ENCODE results near the gene ATP5F1E. TPM values are rescaled to one million over a fixed set of nuclear protein-coding genes. Genes with fewer than 3 reads are reported as not detected.

ATP5F1E gene
- total and polyA plus RNA-seq, 2 experiments from 2014 or later: 12.9 to 211 TPM

- no peak for TF ChIP-seq CTCF (conservative IDR thresholded peaks at IDR 0.05; ENCODE audit: low read depth in 2 of 2)
Observed at GRCh38 chr20:59022754-59023153, 9.4 kb downstream of the ATP5F1E start (continued).

- no peak overlapping the region for H3K27ac Mint-ChIP-seq
- TF ChIP-seq EZH2phosphoT487 (IDR thresholded peaks at IDR 0.05; ENCODE audit: unreplicated experiment): no peak
- no peak for TF ChIP-seq STAT1 (IDR thresholded peaks at IDR 0.05; ENCODE audit: unreplicated experiment)
- TF ChIP-seq JUNB (IDR thresholded peaks at IDR 0.05; ENCODE audit: unreplicated experiment): no peak
- TF ChIP-seq ETS1 (IDR thresholded peaks at IDR 0.05): no peak
- no peak for TF ChIP-seq ZNF331 (CRISPR knock-in tag; IDR thresholded peaks at IDR 0.05; ENCODE audit: low read depth)
- H2AFZ ChIP-seq: no peak overlapping the region
- peaks cover 32% of the 10 kb centered on the region for H3K36me3 Mint-ChIP-seq (ENCODE audit: low read depth)
- H4K20me1 ChIP-seq (replicated peaks; ENCODE audit: insufficient read depth): no peaks in the 10 kb centered on the region
- H3K4me1 Mint-ChIP-seq: peaks cover 22% of the 10 kb centered on the region
- no peak overlapping the region for H3K4me3 Mint-ChIP-seq
- peaks cover 5% of the 10 kb centered on the region for H3K4me1 ChIP-seq (ENCODE audit: insufficient read depth)
- H3K9me2 ChIP-seq (ENCODE audit: insufficient read depth): no peaks in the 10 kb centered on the region
- no peaks in the 10 kb centered on the region for H3K9me3 Mint-ChIP-seq
- H3K27me3 Mint-ChIP-seq (ENCODE audit: insufficient read depth, low read depth, poor library complexity): peaks cover 10% of the 10 kb centered on the region
- DNase-seq (ENCODE audit: low spot score) (no peak), ATAC-seq (no peak)
- no peaks in the 10 kb centered on the region for H3F3A ChIP-seq (replicated peaks; ENCODE audit: low read depth)
- H3K4me2 ChIP-seq: no peak overlapping the region
- H3K27ac ChIP-seq (ENCODE audit: low read depth): no peak overlapping the region
- no peaks in the 10 kb centered on the region; the same call in 1 of the 2 replicates for H3K79me2 ChIP-seq (replicated peaks; ENCODE audit: insufficient read depth)
- H3K36me3 ChIP-seq (ENCODE audit: insufficient read depth): peaks cover 8% of the 10 kb centered on the region; the same call in 1 of the 2 replicates
- H3K27me3 ChIP-seq (ENCODE audit: insufficient read depth): no peaks in the 10 kb centered on the region
- no peak overlapping the region for H3K4me3 ChIP-seq
Observed at GRCh38 chr20:59020938-59021551, 11.1 kb downstream of the ATP5F1E start.

GRCh38 chr20:59019217-59019616, 12.9 kb downstream of the ATP5F1E start, which contains the start of gene TUBB1:
Gene TUBB1, plus strand, starts transcription at chr20:59019429. Its CDS starts 94 bp downstream, at chr20:59019523.
- H3K9me2 ChIP-seq (ENCODE audit: insufficient read depth): no peaks in the 10 kb centered on the region
- H3K4me2 ChIP-seq: no peak within 1 kb of the TSS
- H3K27me3 Mint-ChIP-seq (ENCODE audit: insufficient read depth, low read depth, poor library complexity): peaks cover 10% of the 10 kb centered on the region
- H2AFZ ChIP-seq: no peak within 1 kb of the TSS
- H3F3A ChIP-seq (replicated peaks; ENCODE audit: low read depth): no peaks in the 10 kb centered on the region
- no peak for TF ChIP-seq STAT1 (IDR thresholded peaks at IDR 0.05; ENCODE audit: unreplicated experiment)
- TF ChIP-seq REST (IDR thresholded peaks at IDR 0.05; ENCODE audit: unreplicated experiment): no peak
- no peak for TF ChIP-seq EZH2phosphoT487 (IDR thresholded peaks at IDR 0.05; ENCODE audit: unreplicated experiment)
- no peak for TF ChIP-seq ETS1 (IDR thresholded peaks at IDR 0.05)
- no peak for TF ChIP-seq JUNB (IDR thresholded peaks at IDR 0.05; ENCODE audit: unreplicated experiment)
- TF ChIP-seq NANOG (IDR thresholded peaks at IDR 0.05; ENCODE audit: borderline replicate concordance): no peak
- no peak for TF ChIP-seq CTCF (conservative IDR thresholded peaks at IDR 0.05; ENCODE audit: low read depth in 2 of 2)
- H3K36me3 ChIP-seq (ENCODE audit: insufficient read depth): peaks cover 2% of the 10 kb centered on the region; the same call in 1 of the 2 replicates
- H3K27me3 ChIP-seq (ENCODE audit: insufficient read depth): no peaks in the 10 kb centered on the region
- H4K20me1 ChIP-seq (replicated peaks; ENCODE audit: insufficient read depth): no peaks in the 10 kb centered on the region
- H3K27ac Mint-ChIP-seq: no peak within 1 kb of the TSS
- H3K4me1 ChIP-seq (ENCODE audit: insufficient read depth): no peaks in the 10 kb centered on the region
- peaks cover 20% of the 10 kb centered on the region for H3K36me3 Mint-ChIP-seq (ENCODE audit: low read depth)
- no peak within 1 kb of the TSS for H3K4me3 Mint-ChIP-seq
- H3K79me2 ChIP-seq (replicated peaks; ENCODE audit: insufficient read depth): no peaks in the 10 kb centered on the region
- H3K4me3 ChIP-seq: no peak within 1 kb of the TSS
- H3K4me1 Mint-ChIP-seq: peaks cover 8% of the 10 kb centered on the region; the same call in 2 of the 3 replicates
- H3K27ac ChIP-seq (ENCODE audit: low read depth): no peak within 1 kb of the TSS
- no peak for ATAC-seq
- no peak for DNase-seq (ENCODE audit: low spot score)
- H3K9me3 Mint-ChIP-seq: no peaks in the 10 kb centered on the region
